Stimulated activated CD4-positive, alpha-beta T cell treated with anti-CD3 and anti-CD28 coated beads, Interleukin-4, amount 100 ng/mL, for 4 hours (primary cell): ENCODE results near the gene EAF1.

ENCODE experiments used
- DNase-seq, 2 experiments: peaks; one replicate each; pipeline ENCODE4 v3.0.0-alpha.2; 2020

EAF1 gene

DNA sequence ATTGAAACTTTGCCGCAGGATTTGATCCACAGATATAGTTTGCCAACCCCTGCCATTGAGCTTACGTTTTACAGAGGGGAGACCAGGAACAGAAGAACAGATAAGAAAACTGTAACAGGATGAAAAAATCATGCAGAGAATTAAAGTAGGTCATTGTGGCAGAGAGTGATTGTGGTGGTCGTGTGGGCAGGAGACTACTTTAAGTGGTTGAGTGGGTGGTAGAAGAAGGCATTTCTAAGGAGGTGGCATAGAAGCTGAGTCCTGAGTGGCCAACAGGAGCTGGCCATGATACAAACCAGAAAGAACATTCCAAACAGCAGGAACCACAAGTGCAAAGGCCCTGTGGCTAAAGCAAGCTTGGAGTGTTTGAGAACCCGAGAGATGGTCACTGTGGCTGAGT is 59.6 kb downstream of the EAF1 start:
- DNase-seq, result no peak

DNA sequence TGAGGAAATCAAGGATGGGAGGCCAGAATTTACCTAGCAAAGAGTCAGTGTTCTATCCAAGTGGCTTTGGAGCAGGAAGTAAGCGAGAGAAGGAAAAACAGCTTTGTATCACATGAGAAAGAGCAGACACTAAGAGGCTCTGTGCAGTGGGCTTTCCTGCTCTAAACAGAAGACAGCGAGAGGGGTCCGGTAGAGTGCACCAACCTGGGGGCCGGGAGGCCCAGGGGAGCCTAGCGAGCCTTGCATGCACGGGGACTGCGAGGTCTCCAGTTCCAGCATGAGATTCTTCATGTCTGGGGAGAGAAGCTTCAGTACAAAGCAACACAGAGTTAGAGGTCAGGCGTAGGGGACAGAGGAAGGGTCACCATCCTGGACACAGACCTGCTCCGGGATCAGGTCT is 60.6 kb downstream of the EAF1 start:
- no peak for DNase-seq

- no peak for DNase-seq
These were observed 62.8 kb downstream of the EAF1 start for GRCh38 chr3:15490158-15490557.

DNA sequence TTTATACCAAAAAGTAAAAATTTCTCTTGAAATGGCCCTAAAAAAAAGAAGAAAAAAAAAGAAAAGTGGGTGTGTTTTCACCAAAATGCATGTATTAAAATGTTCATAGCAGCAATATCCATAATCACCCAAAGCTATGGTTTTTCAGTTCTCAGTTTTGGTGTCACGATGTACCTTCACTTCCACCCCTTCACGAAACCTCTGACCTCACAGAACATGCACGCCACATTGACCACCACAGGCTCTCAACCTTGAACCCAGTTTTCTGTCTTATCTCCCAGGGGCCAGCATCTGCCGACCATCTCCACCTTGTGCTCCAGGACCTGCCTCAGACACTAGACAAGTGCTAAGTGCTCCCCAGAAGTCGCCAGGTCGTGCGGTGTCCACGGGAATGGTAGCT is 63.7 kb downstream of the EAF1 start:
- no peak for DNase-seq
